ENCODE data around the gene RAN.
"Not testable (repeated sequence)": the region's sequence is repeated elsewhere in the genome, so short reads cannot be mapped to it uniquely, and the experiment has no call there.

The RAN gene

GRCh38 chr12:130904936-130905455 lies 33.1 kb downstream of the RAN start:
- not testable (repeated sequence) for H3K27ac ChIP-seq (ENCODE audit: low read length, poor library complexity, severe bottlenecking); H2BK5ac ChIP-seq (ENCODE audit: low read depth, low read length, poor library complexity, severe bottlenecking); H4K91ac ChIP-seq (ENCODE audit: low read length); H3K9ac ChIP-seq (ENCODE audit: low read length); H3K4me3 ChIP-seq (ENCODE audit: insufficient read depth in 1 of 2, low read depth in 1 of 2, low read length in 2 of 2); H3K27me3 ChIP-seq (ENCODE audit: control insufficient read depth in 1 of 2, insufficient read depth in 1 of 2, low read length in 2 of 2); H4K8ac ChIP-seq (ENCODE audit: low read length); H3K36me3 ChIP-seq (ENCODE audit: control insufficient read depth in 1 of 2, insufficient read depth in 2 of 2, low read depth in 1 of 2, low read length in 2 of 2); H2BK120ac ChIP-seq (ENCODE audit: low read depth, low read length); H2BK12ac ChIP-seq (ENCODE audit: low read length in 2 of 2); H3K9me3 ChIP-seq (ENCODE audit: control insufficient read depth, low read length); H3K79me1 ChIP-seq (replicated peaks; ENCODE audit: low read length, poor library complexity, severe bottlenecking); H3K23ac ChIP-seq (ENCODE audit: low read length in 2 of 2); H2AK5ac ChIP-seq (ENCODE audit: low read length, severe bottlenecking); DNase-seq; H3K18ac ChIP-seq (ENCODE audit: low read depth in 1 of 2, low read length in 2 of 2); H3K14ac ChIP-seq (ENCODE audit: low read length in 2 of 2); H2BK15ac ChIP-seq (ENCODE audit: low read depth, poor library complexity, severe bottlenecking); H3K4ac ChIP-seq (ENCODE audit: low read depth in 1 of 2, low read length in 2 of 2); H3K4me2 ChIP-seq (ENCODE audit: low read length, poor library complexity, severe bottlenecking); H3K4me1 ChIP-seq (ENCODE audit: control insufficient read depth, insufficient read depth, low read depth, low read length); H2AFZ ChIP-seq (ENCODE audit: low read depth, low read length)
- WGBS: 96% methylated on average over 19 of the region's 31 CpGs

GRCh38 chr12:130909111-130909510 lies 37.2 kb downstream of the RAN start:
- no peak overlapping the region for H2BK120ac ChIP-seq (ENCODE audit: low read depth, low read length)
- no peak overlapping the region for H3K18ac ChIP-seq (ENCODE audit: low read depth in 1 of 2, low read length in 2 of 2)
- H3K14ac ChIP-seq (ENCODE audit: low read length in 2 of 2): no peak overlapping the region
- no peak overlapping the region for H4K91ac ChIP-seq (ENCODE audit: low read length)
- H2AK5ac ChIP-seq (ENCODE audit: low read length, severe bottlenecking): no peak overlapping the region
- no peak overlapping the region for H2BK12ac ChIP-seq (ENCODE audit: low read length in 2 of 2)
- no peaks in the 10 kb centered on the region for H3K79me1 ChIP-seq (replicated peaks; ENCODE audit: low read length, poor library complexity, severe bottlenecking)
- H3K9ac ChIP-seq (ENCODE audit: low read length): no peak overlapping the region
- no peak overlapping the region for H3K27ac ChIP-seq (ENCODE audit: low read length, poor library complexity, severe bottlenecking)
- no peak overlapping the region for H3K4me3 ChIP-seq (ENCODE audit: insufficient read depth in 1 of 2, low read depth in 1 of 2, low read length in 2 of 2)
- H3K4ac ChIP-seq (ENCODE audit: low read depth in 1 of 2, low read length in 2 of 2): no peak overlapping the region
- H3K23ac ChIP-seq (ENCODE audit: low read length in 2 of 2): no peak overlapping the region
- no peaks in the 10 kb centered on the region for H3K36me3 ChIP-seq (ENCODE audit: control insufficient read depth in 1 of 2, insufficient read depth in 2 of 2, low read depth in 1 of 2, low read length in 2 of 2)
- H3K4me1 ChIP-seq (ENCODE audit: control insufficient read depth, insufficient read depth, low read depth, low read length): no peaks in the 10 kb centered on the region
- no peak overlapping the region for H2AFZ ChIP-seq (ENCODE audit: low read depth, low read length)
- H3K4me2 ChIP-seq (ENCODE audit: low read length, poor library complexity, severe bottlenecking): no peak overlapping the region
- peaks cover 18% of the 10 kb centered on the region for H3K9me3 ChIP-seq (ENCODE audit: control insufficient read depth, low read length)
- no peak overlapping the region for H2BK5ac ChIP-seq (ENCODE audit: low read depth, low read length, poor library complexity, severe bottlenecking)
- H2BK15ac ChIP-seq (ENCODE audit: low read depth, poor library complexity, severe bottlenecking): no peak overlapping the region
- H4K8ac ChIP-seq (ENCODE audit: low read length): no peak overlapping the region
- WGBS: 89% methylated on average over 4 of the region's 4 CpGs
- DNase-seq: no peak
- peaks cover 0 to 3% of the 10 kb centered on the region in 2 experiments for H3K27me3 ChIP-seq (ENCODE audit: control insufficient read depth in 1 of 2, insufficient read depth in 1 of 2, low read length in 2 of 2)

GRCh38 chr12:130911193-130911592 lies 39.3 kb downstream of the RAN start:
- no peak overlapping the region for H2BK12ac ChIP-seq (ENCODE audit: low read length in 2 of 2)
- no peak overlapping the region for H3K18ac ChIP-seq (ENCODE audit: low read depth in 1 of 2, low read length in 2 of 2)
- H3K79me1 ChIP-seq (replicated peaks; ENCODE audit: low read length, poor library complexity, severe bottlenecking): no peaks in the 10 kb centered on the region
- no peak overlapping the region for H2BK120ac ChIP-seq (ENCODE audit: low read depth, low read length)
- WGBS: no CpG with 5 or more reads among the region's 1 CpG
- H3K4me2 ChIP-seq (ENCODE audit: low read length, poor library complexity, severe bottlenecking): no peak overlapping the region
- no peak overlapping the region for H2BK5ac ChIP-seq (ENCODE audit: low read depth, low read length, poor library complexity, severe bottlenecking)
- no peak overlapping the region for H3K27ac ChIP-seq (ENCODE audit: low read length, poor library complexity, severe bottlenecking)
- H2AFZ ChIP-seq (ENCODE audit: low read depth, low read length): no peak overlapping the region
- H3K9ac ChIP-seq (ENCODE audit: low read length): no peak overlapping the region
- no peak overlapping the region for H3K14ac ChIP-seq (ENCODE audit: low read length in 2 of 2)
- H4K91ac ChIP-seq (ENCODE audit: low read length): no peak overlapping the region
- peaks cover 0 to 6% of the 10 kb centered on the region in 2 experiments for H3K27me3 ChIP-seq (ENCODE audit: control insufficient read depth in 1 of 2, insufficient read depth in 1 of 2, low read length in 2 of 2)
- no peak for DNase-seq
- no peak overlapping the region for H4K8ac ChIP-seq (ENCODE audit: low read length)
- no peak overlapping the region for H2BK15ac ChIP-seq (ENCODE audit: low read depth, poor library complexity, severe bottlenecking)
- H3K23ac ChIP-seq (ENCODE audit: low read length in 2 of 2): no peak overlapping the region
- no peaks in the 10 kb centered on the region for H3K4me1 ChIP-seq (ENCODE audit: control insufficient read depth, insufficient read depth, low read depth, low read length)
- H3K4ac ChIP-seq (ENCODE audit: low read depth in 1 of 2, low read length in 2 of 2): no peak overlapping the region
- H3K9me3 ChIP-seq (ENCODE audit: control insufficient read depth, low read length): peaks cover 18% of the 10 kb centered on the region
- no peak overlapping the region for H3K4me3 ChIP-seq (ENCODE audit: insufficient read depth in 1 of 2, low read depth in 1 of 2, low read length in 2 of 2)
- no peak overlapping the region for H2AK5ac ChIP-seq (ENCODE audit: low read length, severe bottlenecking)
- H3K36me3 ChIP-seq (ENCODE audit: control insufficient read depth in 1 of 2, insufficient read depth in 2 of 2, low read depth in 1 of 2, low read length in 2 of 2): no peaks in the 10 kb centered on the region

DNA sequence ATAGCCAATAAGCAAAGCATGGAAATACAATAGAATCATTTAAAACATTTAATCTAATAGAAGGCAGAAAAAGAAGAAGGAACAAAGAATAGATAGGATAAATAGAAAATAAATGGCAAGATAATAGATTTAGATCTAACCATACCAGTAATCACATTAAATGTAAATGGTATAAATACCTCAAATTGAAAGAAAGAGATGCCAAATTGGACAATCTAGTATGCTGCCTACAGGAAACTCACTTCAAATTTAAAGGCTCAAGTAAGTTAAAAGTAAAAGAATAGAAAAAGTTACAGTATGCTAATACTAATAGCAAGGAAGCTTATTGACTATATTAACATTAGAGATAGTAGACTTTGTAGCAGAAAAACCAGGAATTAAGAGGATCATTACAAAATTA lies 40.1 kb downstream of the RAN start:
- Histone ChIP-seq H2AFZ (ENCODE audit: low read depth, low read length) (no peak overlapping the region), H2BK5ac (ENCODE audit: low read depth, low read length, poor library complexity, severe bottlenecking) (no peak overlapping the region), H3K4me2 (ENCODE audit: low read length, poor library complexity, severe bottlenecking) (no peak overlapping the region), H3K14ac (ENCODE audit: low read length in 2 of 2) (no peak overlapping the region), H2AK5ac (ENCODE audit: low read length, severe bottlenecking) (no peak overlapping the region), H3K36me3 (ENCODE audit: control insufficient read depth in 1 of 2, insufficient read depth in 2 of 2, low read depth in 1 of 2, low read length in 2 of 2) (no peaks in the 10 kb centered on the region), H3K4ac (ENCODE audit: low read depth in 1 of 2, low read length in 2 of 2) (no peak overlapping the region), H3K9ac (ENCODE audit: low read length) (no peak overlapping the region), H3K27ac (ENCODE audit: low read length, poor library complexity, severe bottlenecking) (no peak overlapping the region), H3K18ac (ENCODE audit: low read depth in 1 of 2, low read length in 2 of 2) (no peak overlapping the region), H2BK12ac (ENCODE audit: low read length in 2 of 2) (no peak overlapping the region), H4K91ac (ENCODE audit: low read length) (no peak overlapping the region), H4K8ac (ENCODE audit: low read length) (no peak overlapping the region), H2BK120ac (ENCODE audit: low read depth, low read length) (no peak overlapping the region), H3K9me3 (ENCODE audit: control insufficient read depth, low read length) (peaks cover 18% of the 10 kb centered on the region), H3K27me3 (ENCODE audit: control insufficient read depth in 1 of 2, insufficient read depth in 1 of 2, low read length in 2 of 2) (peaks cover 0 to 14% of the 10 kb centered on the region in 2 experiments), H3K4me1 (ENCODE audit: control insufficient read depth, insufficient read depth, low read depth, low read length) (no peaks in the 10 kb centered on the region), H3K4me3 (ENCODE audit: insufficient read depth in 1 of 2, low read depth in 1 of 2, low read length in 2 of 2) (no peak overlapping the region), H3K23ac (ENCODE audit: low read length in 2 of 2) (no peak overlapping the region), H2BK15ac (ENCODE audit: low read depth, poor library complexity, severe bottlenecking) (no peak overlapping the region), H3K79me1 (replicated peaks; ENCODE audit: low read length, poor library complexity, severe bottlenecking) (no peaks in the 10 kb centered on the region)
- no peak for DNase-seq
